HL-60 (cell line): ENCODE measurements around the gene FMNL2.

Experiments used
- GABPA ChIP-seq: IDR thresholded peaks from 2 replicates; pipeline ENCODE4 v1.6.1; 2012; ENCODE audit warnings: low read depth
- POLR2AphosphoS5 ChIP-seq: IDR thresholded peaks from 2 replicates; pipeline ENCODE4 v1.6.1; 2012; ENCODE audit warnings: low read depth
- REST ChIP-seq: IDR thresholded peaks from 2 replicates; pipeline ENCODE4 v1.6.1; 2012; ENCODE audit warnings: low read depth; ENCODE audit not compliant: insufficient replicate concordance
- TF ChIP-seq, protein P1 (sequence below): IDR thresholded peaks from one replicate; pipeline ENCODE4 v1.5.1; 2011; ENCODE audit warnings: low read length, control low read depth, inconsistent platforms; ENCODE audit not compliant: insufficient read depth

GRCh38 chr2:152650768-152651371 lies 315.9 kb downstream of the FMNL2 start:
- TF ChIP-seq, protein P1, sequence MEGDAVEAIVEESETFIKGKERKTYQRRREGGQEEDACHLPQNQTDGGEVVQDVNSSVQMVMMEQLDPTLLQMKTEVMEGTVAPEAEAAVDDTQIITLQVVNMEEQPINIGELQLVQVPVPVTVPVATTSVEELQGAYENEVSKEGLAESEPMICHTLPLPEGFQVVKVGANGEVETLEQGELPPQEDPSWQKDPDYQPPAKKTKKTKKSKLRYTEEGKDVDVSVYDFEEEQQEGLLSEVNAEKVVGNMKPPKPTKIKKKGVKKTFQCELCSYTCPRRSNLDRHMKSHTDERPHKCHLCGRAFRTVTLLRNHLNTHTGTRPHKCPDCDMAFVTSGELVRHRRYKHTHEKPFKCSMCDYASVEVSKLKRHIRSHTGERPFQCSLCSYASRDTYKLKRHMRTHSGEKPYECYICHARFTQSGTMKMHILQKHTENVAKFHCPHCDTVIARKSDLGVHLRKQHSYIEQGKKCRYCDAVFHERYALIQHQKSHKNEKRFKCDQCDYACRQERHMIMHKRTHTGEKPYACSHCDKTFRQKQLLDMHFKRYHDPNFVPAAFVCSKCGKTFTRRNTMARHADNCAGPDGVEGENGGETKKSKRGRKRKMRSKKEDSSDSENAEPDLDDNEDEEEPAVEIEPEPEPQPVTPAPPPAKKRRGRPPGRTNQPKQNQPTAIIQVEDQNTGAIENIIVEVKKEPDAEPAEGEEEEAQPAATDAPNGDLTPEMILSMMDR, result no peak
- TF ChIP-seq GABPA (no peak), POLR2AphosphoS5 (peak; percentile 39; the same call in 1 of the 2 replicates), REST (no peak)
